ENCODE measurements around the gene KRT78.

Gene KRT78

DNA sequence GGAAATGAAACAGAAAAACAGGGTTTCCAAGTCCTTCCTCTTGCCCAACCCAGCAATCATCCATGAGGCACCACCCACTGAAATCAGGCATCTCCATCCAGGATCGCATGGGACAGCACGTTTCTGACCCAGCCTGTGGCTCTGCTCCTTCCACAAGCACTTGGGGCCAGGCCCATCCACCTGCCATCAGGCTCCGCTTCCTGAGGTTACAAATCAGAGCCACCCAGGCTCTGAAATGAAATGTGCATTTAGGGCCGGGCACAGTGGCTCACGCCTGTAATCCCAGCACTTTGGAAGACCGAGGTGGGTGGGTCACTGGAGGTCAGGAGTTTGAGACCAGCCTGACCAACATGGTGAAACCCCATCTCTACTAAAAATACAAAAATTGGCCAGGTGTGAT lies 717 bp upstream of the KRT78 start:
- Histone ChIP-seq H3K4me2 (ENCODE audit: low read length) (no peak overlapping the region), H3K4me3 (ENCODE audit: low read depth, low read length) (no peak overlapping the region), H3K27ac (no peak overlapping the region), H3K4me1 (no peaks in the 10 kb centered on the region), H3K79me2 (no peaks in the 10 kb centered on the region), H3K36me3 (ENCODE audit: control insufficient read depth, insufficient read depth, low read length) (no peaks in the 10 kb centered on the region), H2AFZ (no peak overlapping the region), H3K9me3 (ENCODE audit: control insufficient read depth, low read length) (no peaks in the 10 kb centered on the region), H3K9ac (no peak overlapping the region), H3K27me3 (ENCODE audit: control insufficient read depth, insufficient read depth, low read length) (no peaks in the 10 kb centered on the region)
- TF ChIP-seq CTCF (IDR thresholded peaks at IDR 0.05), result no peak

DNA sequence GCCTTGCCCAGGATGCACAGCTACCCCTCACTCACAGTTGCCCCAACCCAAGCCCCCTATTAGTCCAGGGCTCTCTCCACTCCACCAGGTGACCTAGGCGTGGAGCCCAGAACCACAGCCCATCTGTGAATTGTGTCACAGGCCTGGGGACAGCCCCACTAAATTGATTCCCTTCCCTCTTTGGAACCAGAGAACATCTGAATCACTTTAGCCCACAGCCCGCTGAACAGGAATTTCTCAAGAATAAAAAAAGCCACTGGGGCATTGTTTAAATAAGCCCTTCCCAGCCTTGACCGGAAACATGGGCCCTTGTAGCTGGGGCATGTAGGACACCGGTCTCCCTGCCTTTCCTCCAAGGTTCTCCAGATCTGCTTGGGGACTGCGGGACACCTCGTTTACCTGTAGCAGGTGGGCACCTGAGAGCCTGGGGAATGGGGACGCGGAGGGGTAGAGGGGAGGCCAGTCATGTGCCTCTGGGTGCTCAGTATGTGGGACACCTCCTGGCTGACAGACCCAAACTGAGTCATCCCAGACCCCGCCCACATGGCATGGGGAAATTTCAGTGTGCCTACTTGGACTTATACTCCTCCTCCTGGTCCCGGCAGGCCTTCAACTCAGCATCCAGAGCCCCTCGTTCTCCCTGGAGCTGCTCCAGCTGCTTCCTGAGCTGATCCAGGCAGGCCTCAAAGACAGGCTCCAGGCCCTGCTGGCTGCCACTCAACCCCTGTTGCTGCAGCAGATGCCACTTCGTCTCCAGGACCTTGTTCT lies 1.3 kb downstream of the KRT78 start:
- TF ChIP-seq CTCF (IDR thresholded peaks at IDR 0.05), result no peak
- no peak overlapping the region for H3K27ac ChIP-seq
- no peak overlapping the region for H3K4me2 ChIP-seq (ENCODE audit: low read length)
- H3K4me1 ChIP-seq, result no peaks in the 10 kb centered on the region
- no peaks in the 10 kb centered on the region for H3K36me3 ChIP-seq (ENCODE audit: control insufficient read depth, insufficient read depth, low read length)
- H2AFZ ChIP-seq, result no peak overlapping the region
- no peak overlapping the region for H3K9ac ChIP-seq
- H3K79me2 ChIP-seq, result no peaks in the 10 kb centered on the region
- H3K27me3 ChIP-seq (ENCODE audit: control insufficient read depth, insufficient read depth, low read length), result no peaks in the 10 kb centered on the region
- H3K4me3 ChIP-seq (ENCODE audit: low read depth, low read length), result no peak overlapping the region
- H3K9me3 ChIP-seq (ENCODE audit: control insufficient read depth, low read length), result no peaks in the 10 kb centered on the region

GRCh38 chr12:52846356-52846970 lies 2.3 kb downstream of the KRT78 start:
- Histone ChIP-seq H3K4me1 (no peaks in the 10 kb centered on the region), H3K4me2 (ENCODE audit: low read length) (no peak overlapping the region), H3K9me3 (ENCODE audit: control insufficient read depth, low read length) (no peaks in the 10 kb centered on the region), H3K27ac (no peak overlapping the region), H3K36me3 (ENCODE audit: control insufficient read depth, insufficient read depth, low read length) (no peaks in the 10 kb centered on the region), H3K27me3 (ENCODE audit: control insufficient read depth, insufficient read depth, low read length) (no peaks in the 10 kb centered on the region), H3K4me3 (ENCODE audit: low read depth, low read length) (no peak overlapping the region), H3K79me2 (no peaks in the 10 kb centered on the region), H3K9ac (no peak overlapping the region), H2AFZ (no peak overlapping the region)
- TF ChIP-seq CTCF (IDR thresholded peaks at IDR 0.05), result no peak

- Histone ChIP-seq H3K27ac (no peak overlapping the region), H3K9me3 (ENCODE audit: control insufficient read depth, low read length) (no peaks in the 10 kb centered on the region), H3K36me3 (ENCODE audit: control insufficient read depth, insufficient read depth, low read length) (no peaks in the 10 kb centered on the region), H3K4me1 (no peaks in the 10 kb centered on the region), H3K9ac (no peak overlapping the region), H3K4me3 (ENCODE audit: low read depth, low read length) (no peak overlapping the region), H2AFZ (no peak overlapping the region), H3K27me3 (ENCODE audit: control insufficient read depth, insufficient read depth, low read length) (no peaks in the 10 kb centered on the region), H3K79me2 (no peaks in the 10 kb centered on the region), H3K4me2 (ENCODE audit: low read length) (no peak overlapping the region)
- TF ChIP-seq CTCF (IDR thresholded peaks at IDR 0.05), result no peak
Measured at GRCh38 chr12:52845946-52846345, 2.8 kb downstream of the KRT78 start.

DNA sequence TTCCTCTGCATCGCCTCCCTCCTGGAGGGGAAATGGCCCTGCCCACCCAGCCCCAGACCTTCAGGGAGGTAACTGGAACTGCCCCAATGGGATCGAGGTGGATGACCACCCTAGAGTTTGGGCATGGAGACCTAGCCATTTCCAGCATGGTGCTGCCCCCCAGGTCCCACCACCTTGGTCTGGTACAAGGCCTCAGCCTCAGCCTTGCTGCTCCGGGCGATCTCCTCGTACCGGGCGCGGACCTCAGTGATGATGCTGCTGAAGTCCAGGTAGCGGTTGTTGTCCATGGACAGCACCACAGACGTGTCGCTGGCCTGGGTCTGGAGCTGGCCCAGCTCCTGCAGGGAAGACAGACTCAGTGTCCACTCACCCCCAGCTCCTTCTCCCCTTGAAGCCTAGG lies 4.4 kb downstream of the KRT78 start:
- Histone ChIP-seq H3K4me2 (ENCODE audit: low read length) (no peak overlapping the region), H3K27ac (no peak overlapping the region), H3K9me3 (ENCODE audit: control insufficient read depth, low read length) (no peaks in the 10 kb centered on the region), H3K9ac (no peak overlapping the region), H3K4me3 (ENCODE audit: low read depth, low read length) (no peak overlapping the region), H2AFZ (no peak overlapping the region), H3K79me2 (no peaks in the 10 kb centered on the region), H3K36me3 (ENCODE audit: control insufficient read depth, insufficient read depth, low read length) (no peaks in the 10 kb centered on the region), H3K4me1 (no peaks in the 10 kb centered on the region), H3K27me3 (ENCODE audit: control insufficient read depth, insufficient read depth, low read length) (no peaks in the 10 kb centered on the region)
- no peak for TF ChIP-seq CTCF (IDR thresholded peaks at IDR 0.05)

All from parathyroid adenoma (tissue), 2 donors.